ENCODE measurements around the gene IRS1. TPM values are rescaled to one million over a fixed set of nuclear protein-coding genes. Genes with fewer than 3 reads are reported as not detected.

The IRS1 gene
- total and polyA plus RNA-seq, 2 experiments from 2014 or later, result 10.9 to 25.6 TPM

GRCh38 chr2:226730481-226730880 is 69.1 kb downstream of the IRS1 start:
- Histone ChIP-seq H4K20me1 (ENCODE audit: insufficient read depth, poor library complexity, severe bottlenecking) (no peaks in the 10 kb centered on the region), H3K79me2 (peaks cover 8% of the 10 kb centered on the region), H3K27ac (no peak overlapping the region), H2AFZ (no peak overlapping the region), H3K4me3 (no peak overlapping the region), H3K36me3 (replicated peaks; ENCODE audit: insufficient read depth, low read depth) (no peaks in the 10 kb centered on the region), H3K27me3 (no peaks in the 10 kb centered on the region), H3K4me2 (no peak overlapping the region), H3K9me2 (replicated peaks; ENCODE audit: insufficient read depth) (no peaks in the 10 kb centered on the region), H3K9me3 (ENCODE audit: low read depth) (no peaks in the 10 kb centered on the region), H3K4me1 (ENCODE audit: insufficient read depth) (peaks cover 27% of the 10 kb centered on the region)
- no peak for DNase-seq (ENCODE audit: low spot score)
- TF ChIP-seq EZH2phosphoT487 (IDR thresholded peaks at IDR 0.05; ENCODE audit: low read depth, severe bottlenecking, unreplicated experiment) (no peak), CTCF (IDR thresholded peaks at IDR 0.05; ENCODE audit: poor library complexity) (peak; percentile 22)
- 74% methylated on average over 4 of the region's 4 CpGs for WGBS (ENCODE audit: low lambda C conversion rate, missing lambda C conversion rate)

- DNase-seq (ENCODE audit: low spot score), result no peak
- no peak overlapping the region for H3K27ac ChIP-seq
Observed at GRCh38 chr2:226728996-226729395, 70.6 kb downstream of the IRS1 start.

GRCh38 chr2:226727251-226727650 is 72.4 kb downstream of the IRS1 start:
- Histone ChIP-seq H3K9me2 (replicated peaks; ENCODE audit: insufficient read depth) (no peaks in the 10 kb centered on the region), H2AFZ (no peak overlapping the region), H3K9me3 (ENCODE audit: low read depth) (no peaks in the 10 kb centered on the region), H4K20me1 (ENCODE audit: insufficient read depth, poor library complexity, severe bottlenecking) (no peaks in the 10 kb centered on the region), H3K4me3 (no peak overlapping the region), H3K4me1 (ENCODE audit: insufficient read depth) (peaks cover 18% of the 10 kb centered on the region), H3K79me2 (no peaks in the 10 kb centered on the region), H3K27me3 (no peaks in the 10 kb centered on the region), H3K36me3 (replicated peaks; ENCODE audit: insufficient read depth, low read depth) (no peaks in the 10 kb centered on the region), H3K27ac (no peak overlapping the region), H3K4me2 (no peak overlapping the region)
- TF ChIP-seq CTCF (IDR thresholded peaks at IDR 0.05; ENCODE audit: poor library complexity) (no peak), EZH2 (IDR thresholded peaks at IDR 0.05; ENCODE audit: borderline replicate concordance) (no peak), EZH2phosphoT487 (IDR thresholded peaks at IDR 0.05; ENCODE audit: low read depth, severe bottlenecking, unreplicated experiment) (no peak)
- no peak for DNase-seq (ENCODE audit: low spot score)
- 65% methylated on average over 1 of the region's 1 CpG for WGBS (ENCODE audit: low lambda C conversion rate, missing lambda C conversion rate)

More at GRCh38 chr2:226728996-226729395, 70.6 kb downstream of the IRS1 start:
- Histone ChIP-seq H4K20me1 (ENCODE audit: insufficient read depth, poor library complexity, severe bottlenecking) (no peaks in the 10 kb centered on the region), H3K36me3 (replicated peaks; ENCODE audit: insufficient read depth, low read depth) (no peaks in the 10 kb centered on the region), H2AFZ (no peak overlapping the region), H3K4me1 (ENCODE audit: insufficient read depth) (peaks cover 22% of the 10 kb centered on the region), H3K4me3 (no peak overlapping the region), H3K27me3 (no peaks in the 10 kb centered on the region), H3K9me3 (ENCODE audit: low read depth) (no peaks in the 10 kb centered on the region), H3K4me2 (no peak overlapping the region), H3K9me2 (replicated peaks; ENCODE audit: insufficient read depth) (no peaks in the 10 kb centered on the region), H3K79me2 (no peaks in the 10 kb centered on the region)
- no peak for TF ChIP-seq EZH2 (IDR thresholded peaks at IDR 0.05; ENCODE audit: borderline replicate concordance)
- 100% methylated on average over 1 of the region's 1 CpG for WGBS (ENCODE audit: low lambda C conversion rate, missing lambda C conversion rate)

- TF ChIP-seq EZH2phosphoT487 (IDR thresholded peaks at IDR 0.05; ENCODE audit: low read depth, severe bottlenecking, unreplicated experiment) (no peak), EZH2 (IDR thresholded peaks at IDR 0.05; ENCODE audit: borderline replicate concordance) (no peak), CTCF (IDR thresholded peaks at IDR 0.05; ENCODE audit: poor library complexity) (no peak)
- Histone ChIP-seq H4K20me1 (ENCODE audit: insufficient read depth, poor library complexity, severe bottlenecking) (no peaks in the 10 kb centered on the region), H3K4me3 (no peak overlapping the region), H3K4me1 (ENCODE audit: insufficient read depth) (peaks cover 18% of the 10 kb centered on the region), H2AFZ (no peak overlapping the region), H3K36me3 (replicated peaks; ENCODE audit: insufficient read depth, low read depth) (no peaks in the 10 kb centered on the region), H3K9me2 (replicated peaks; ENCODE audit: insufficient read depth) (no peaks in the 10 kb centered on the region), H3K27ac (peak overlapping the region; percentile 59), H3K9me3 (ENCODE audit: low read depth) (no peaks in the 10 kb centered on the region), H3K79me2 (no peaks in the 10 kb centered on the region), H3K4me2 (peak overlapping the region; percentile 55), H3K27me3 (no peaks in the 10 kb centered on the region)
- WGBS (ENCODE audit: low lambda C conversion rate, missing lambda C conversion rate), result 95% methylated on average over 2 of the region's 2 CpGs
- no peak for DNase-seq (ENCODE audit: low spot score)
Observed at GRCh38 chr2:226726546-226726945, 73.1 kb downstream of the IRS1 start.

Measured in hepatocyte (in vitro differentiated cells).